ENCODE measurements around the gene WHRN. TPM values are rescaled to one million over a fixed set of nuclear protein-coding genes. Genes with fewer than 3 reads are reported as not detected.

The WHRN gene
- total RNA-seq, 1 donor from 2014 or later = 0.80 TPM

- TF ChIP-seq CTCF (IDR thresholded peaks at IDR 0.05; ENCODE audit: borderline replicate concordance) = no peak
- Histone ChIP-seq H3K27ac (replicated peaks) (no peak overlapping the region), H3K36me3 (no peaks in the 10 kb centered on the region), H3K4me3 (no peak overlapping the region), H3K4me1 (no peaks in the 10 kb centered on the region), H3K27me3 (ENCODE audit: low read depth) (peaks cover 97% of the 10 kb centered on the region), H3K9me3 (replicated peaks) (no peaks in the 10 kb centered on the region)
- intact Hi-C loops (cut with micrococcal nuclease) = no loop called here
- DNase-seq = no peak
Measured at GRCh38 chr9:114521846-114522245, 16.6 kb upstream of the WHRN start.

- intact Hi-C loops (cut with micrococcal nuclease) = no loop called here
- H3K36me3 ChIP-seq = no peaks in the 10 kb centered on the region
- H3K27me3 ChIP-seq (ENCODE audit: low read depth) = peaks cover 98% of the 10 kb centered on the region
- DNase-seq = no peak
- TF ChIP-seq CTCF (IDR thresholded peaks at IDR 0.05; ENCODE audit: borderline replicate concordance) = no peak
- no peaks in the 10 kb centered on the region for H3K9me3 ChIP-seq (replicated peaks)
- no peak overlapping the region for H3K27ac ChIP-seq (replicated peaks)
- H3K4me3 ChIP-seq = no peak overlapping the region
- H3K4me1 ChIP-seq = no peaks in the 10 kb centered on the region
Measured at GRCh38 chr9:114518599-114519022, 13.3 kb upstream of the WHRN start.

GRCh38 chr9:114518120-114518519 lies 12.8 kb upstream of the WHRN start:
- intact Hi-C loops (cut with micrococcal nuclease) = no loop called here
- Histone ChIP-seq H3K4me1 (no peaks in the 10 kb centered on the region), H3K36me3 (no peaks in the 10 kb centered on the region), H3K27ac (replicated peaks) (no peak overlapping the region), H3K9me3 (replicated peaks) (no peaks in the 10 kb centered on the region), H3K4me3 (no peak overlapping the region), H3K27me3 (ENCODE audit: low read depth) (peaks cover 98% of the 10 kb centered on the region)
- TF ChIP-seq CTCF (IDR thresholded peaks at IDR 0.05; ENCODE audit: borderline replicate concordance) = no peak
- no peak for DNase-seq

GRCh38 chr9:114516913-114517312 lies 11.6 kb upstream of the WHRN start:
- Histone ChIP-seq H3K4me1 (no peaks in the 10 kb centered on the region), H3K27ac (replicated peaks) (no peak overlapping the region), H3K27me3 (ENCODE audit: low read depth) (peaks cover 98% of the 10 kb centered on the region), H3K4me3 (no peak overlapping the region), H3K9me3 (replicated peaks) (no peaks in the 10 kb centered on the region), H3K36me3 (no peaks in the 10 kb centered on the region)
- no peak for TF ChIP-seq CTCF (IDR thresholded peaks at IDR 0.05; ENCODE audit: borderline replicate concordance)
- no peak for DNase-seq
- intact Hi-C loops (cut with micrococcal nuclease) = no loop called here

- Histone ChIP-seq H3K9me3 (replicated peaks) (no peaks in the 10 kb centered on the region), H3K36me3 (no peaks in the 10 kb centered on the region), H3K27me3 (ENCODE audit: low read depth) (peaks cover 98% of the 10 kb centered on the region), H3K27ac (replicated peaks) (no peak overlapping the region), H3K4me1 (no peaks in the 10 kb centered on the region), H3K4me3 (no peak overlapping the region)
- TF ChIP-seq CTCF (IDR thresholded peaks at IDR 0.05; ENCODE audit: borderline replicate concordance) = no peak
- intact Hi-C loops (cut with micrococcal nuclease) = no loop called here
- no peak for DNase-seq
Measured at GRCh38 chr9:114515528-114515927, 10.3 kb upstream of the WHRN start.

- no peaks in the 10 kb centered on the region for H3K4me1 ChIP-seq
- H3K36me3 ChIP-seq = no peaks in the 10 kb centered on the region
- no peak overlapping the region for H3K4me3 ChIP-seq
- DNase-seq = no peak
- H3K9me3 ChIP-seq (replicated peaks) = no peaks in the 10 kb centered on the region
- intact Hi-C loops (cut with micrococcal nuclease) = no loop called here
- H3K27me3 ChIP-seq (ENCODE audit: low read depth) = peaks cover 100% of the 10 kb centered on the region
- no peak for TF ChIP-seq CTCF (IDR thresholded peaks at IDR 0.05; ENCODE audit: borderline replicate concordance)
- no peak overlapping the region for H3K27ac ChIP-seq (replicated peaks)
Measured at GRCh38 chr9:114513959-114514267, 8.6 kb upstream of the WHRN start.
